HEK293 (cell line): Measurements from ENCODE around the gene TRMT61A.

Experiments used
- HOXC10 ChIP-seq: sonication (generic); formaldehyde crosslinking; IDR thresholded peaks from 2 replicates; pipeline ENCODE4 v1.8.1; 2023; ENCODE audit warnings: mild to moderate bottlenecking, missing genetic modification reagents
- SP7 ChIP-seq: fragments of 450-650 bp; formaldehyde crosslinking; IDR thresholded peaks from 2 replicates; pipeline ENCODE4 v1.5.1; 2016; ENCODE audit warnings: missing biosample characterization, missing genetic modification characterization
- ZEB2 ChIP-seq: fragments of 450-650 bp; formaldehyde crosslinking; IDR thresholded peaks from 2 replicates; pipeline ENCODE4 v1.5.1; 2016; ENCODE audit warnings: missing biosample characterization, missing genetic modification characterization
- ZIC2 ChIP-seq: fragments of 450-650 bp; formaldehyde crosslinking; IDR thresholded peaks from 2 replicates; pipeline ENCODE4 v1.5.1; 2016; ENCODE audit warnings: missing biosample characterization, missing genetic modification characterization
- ZNF121 ChIP-seq: fragments of 450-650 bp; formaldehyde crosslinking; IDR thresholded peaks from 2 replicates; pipeline ENCODE4 v1.5.1; 2016; ENCODE audit warnings: missing biosample characterization, missing genetic modification characterization
- ZNF132 ChIP-seq: fragments of 450-650 bp; formaldehyde crosslinking; IDR thresholded peaks from 2 replicates; pipeline ENCODE4 v1.5.1; 2017; ENCODE audit warnings: missing biosample characterization, missing genetic modification characterization, borderline replicate concordance
- ZNF19 ChIP-seq: fragments of 450-650 bp; formaldehyde crosslinking; IDR thresholded peaks from 2 replicates; pipeline ENCODE4; 2016; ENCODE audit warnings: missing biosample characterization, missing genetic modification characterization, low read depth
- ZNF23 ChIP-seq: fragments of 450-650 bp; formaldehyde crosslinking; IDR thresholded peaks from 2 replicates; pipeline ENCODE4 v1.5.1; 2016; ENCODE audit warnings: missing biosample characterization, missing genetic modification characterization, borderline replicate concordance
- ZNF266 ChIP-seq: fragments of 450-650 bp; formaldehyde crosslinking; IDR thresholded peaks from 2 replicates; pipeline ENCODE4 v1.5.1; 2016; ENCODE audit warnings: missing biosample characterization, missing genetic modification characterization, low read depth
- ZNF274 ChIP-seq, 2 experiments: fragments of 200-500 bp in 1 of 2; fragments of 450-650 bp in 1 of 2; sonication (Bioruptor generic) in 1 of 2; formaldehyde crosslinking in 1 of 2; IDR thresholded peaks; 2 replicates each; pipeline versions ENCODE4 v1.5.1 to v1.6.1; 2014 to 2016; ENCODE audit warnings: borderline replicate concordance in 1 of 2, inconsistent platforms in 1 of 2, low read length in 1 of 2, missing biosample characterization in 1 of 2, missing genetic modification characterization in 1 of 2
- ZNF394 ChIP-seq: fragments of 450-650 bp; formaldehyde crosslinking; IDR thresholded peaks from 2 replicates; pipeline ENCODE4 v1.5.1; 2016; ENCODE audit warnings: missing biosample characterization, missing genetic modification characterization, mild to moderate bottlenecking, moderate library complexity, borderline replicate concordance
- ZNF510 ChIP-seq: fragments of 450-650 bp; formaldehyde crosslinking; IDR thresholded peaks from 2 replicates; pipeline ENCODE4 v1.5.1; 2018; ENCODE audit warnings: mild to moderate bottlenecking, missing genetic modification characterization, missing biosample characterization; ENCODE audit not compliant: insufficient replicate concordance
- ZNF548 ChIP-seq: fragments of 450-650 bp; formaldehyde crosslinking; IDR thresholded peaks from 2 replicates; pipeline ENCODE4 v1.5.1; 2016; ENCODE audit warnings: missing biosample characterization, missing genetic modification characterization
- ZNF610 ChIP-seq: fragments of 450-650 bp; formaldehyde crosslinking; IDR thresholded peaks from 2 replicates; pipeline ENCODE4 v1.5.1; 2016; ENCODE audit warnings: missing biosample characterization, missing genetic modification characterization, borderline replicate concordance
- ZNF664 ChIP-seq: fragments of 450-650 bp; formaldehyde crosslinking; IDR thresholded peaks from 2 replicates; pipeline ENCODE4 v1.5.1; 2016; ENCODE audit warnings: missing biosample characterization, missing genetic modification characterization
- ZNF747 ChIP-seq: fragments of 450-650 bp; formaldehyde crosslinking; IDR thresholded peaks from 2 replicates; pipeline ENCODE4 v1.5.1; 2016; ENCODE audit warnings: missing biosample characterization, missing genetic modification characterization
- ZNF768 ChIP-seq: fragments of 450-650 bp; formaldehyde crosslinking; IDR thresholded peaks from 2 replicates; pipeline ENCODE4 v1.5.1; 2018; ENCODE audit warnings: missing biosample characterization, mild to moderate bottlenecking, missing genetic modification characterization
- ZNF792 ChIP-seq: fragments of 450-650 bp; formaldehyde crosslinking; IDR thresholded peaks from 2 replicates; pipeline ENCODE4 v1.5.1; 2016; ENCODE audit warnings: missing biosample characterization, missing genetic modification characterization
- TF ChIP-seq, protein P1 (sequence below): fragments of 450-650 bp; formaldehyde crosslinking; IDR thresholded peaks from 2 replicates; pipeline ENCODE4 v1.5.1; 2016; ENCODE audit warnings: missing biosample characterization, missing genetic modification characterization
- TF ChIP-seq, protein P2 (sequence below): fragments of 450-650 bp; formaldehyde crosslinking; IDR thresholded peaks from 2 replicates; pipeline ENCODE4 v1.5.1; 2016; ENCODE audit warnings: missing biosample characterization, missing genetic modification characterization
- TF ChIP-seq, protein P3 (sequence below): IDR thresholded peaks from 2 replicates; pipeline ENCODE4 v1.6.1; 2011; ENCODE audit warnings: mild to moderate bottlenecking, low read depth, low read length, borderline replicate concordance
- TF ChIP-seq, protein P4 (sequence below): fragments of 450-650 bp; formaldehyde crosslinking; IDR thresholded peaks from 2 replicates; pipeline ENCODE4 v1.5.1; 2016; ENCODE audit warnings: missing biosample characterization, missing genetic modification characterization
- TF ChIP-seq, protein P5 (sequence below): fragments of 450-650 bp; formaldehyde crosslinking; IDR thresholded peaks from 2 replicates; pipeline ENCODE4 v1.5.1; 2016; ENCODE audit warnings: missing biosample characterization, missing genetic modification characterization
- TF ChIP-seq, protein P6 (sequence below): fragments of 450-650 bp; formaldehyde crosslinking; IDR thresholded peaks from 2 replicates; pipeline ENCODE4 v1.5.1; 2016; ENCODE audit warnings: missing biosample characterization, missing genetic modification characterization

The TRMT61A gene

DNA sequence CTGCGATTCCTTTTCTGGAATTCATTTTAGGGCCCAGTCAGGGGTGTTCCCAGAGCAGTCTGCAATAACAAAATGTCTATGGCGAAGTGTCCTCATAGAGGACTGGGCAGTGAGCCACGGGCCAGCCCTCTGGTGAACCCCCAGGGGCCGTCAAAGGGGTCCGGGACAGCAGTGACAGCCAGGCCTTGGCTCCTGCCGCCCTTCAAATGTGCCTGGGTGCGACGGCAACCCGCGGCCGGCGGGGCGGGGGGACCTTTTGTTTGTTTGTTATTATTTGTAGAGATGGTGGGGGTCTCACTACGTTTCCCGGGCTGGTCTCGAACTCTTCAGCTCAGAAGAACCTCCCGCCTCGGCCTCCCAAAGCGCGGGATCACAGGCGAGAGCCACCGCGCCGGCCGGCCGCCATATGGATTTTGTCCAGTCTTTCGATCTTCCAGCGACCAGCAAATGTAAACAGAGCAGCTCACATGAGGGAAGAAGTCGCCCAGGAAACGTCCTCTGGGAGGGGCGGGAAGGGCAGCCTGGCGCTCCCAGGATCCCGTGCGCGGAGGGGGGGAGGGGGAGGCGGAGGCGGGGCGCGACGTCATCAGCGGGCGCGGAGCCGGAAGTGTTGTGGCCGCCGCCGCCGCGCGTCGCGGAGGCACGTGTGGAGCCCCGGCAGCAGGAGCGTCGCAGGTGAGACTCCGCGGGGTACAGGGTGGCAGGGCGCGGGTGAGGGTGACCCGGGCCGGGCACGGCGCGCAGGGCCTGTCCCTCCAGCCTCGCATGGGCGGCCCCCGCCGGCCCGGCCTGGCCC lies at the start of gene TRMT61A (continued):
- TF ChIP-seq, protein P1, sequence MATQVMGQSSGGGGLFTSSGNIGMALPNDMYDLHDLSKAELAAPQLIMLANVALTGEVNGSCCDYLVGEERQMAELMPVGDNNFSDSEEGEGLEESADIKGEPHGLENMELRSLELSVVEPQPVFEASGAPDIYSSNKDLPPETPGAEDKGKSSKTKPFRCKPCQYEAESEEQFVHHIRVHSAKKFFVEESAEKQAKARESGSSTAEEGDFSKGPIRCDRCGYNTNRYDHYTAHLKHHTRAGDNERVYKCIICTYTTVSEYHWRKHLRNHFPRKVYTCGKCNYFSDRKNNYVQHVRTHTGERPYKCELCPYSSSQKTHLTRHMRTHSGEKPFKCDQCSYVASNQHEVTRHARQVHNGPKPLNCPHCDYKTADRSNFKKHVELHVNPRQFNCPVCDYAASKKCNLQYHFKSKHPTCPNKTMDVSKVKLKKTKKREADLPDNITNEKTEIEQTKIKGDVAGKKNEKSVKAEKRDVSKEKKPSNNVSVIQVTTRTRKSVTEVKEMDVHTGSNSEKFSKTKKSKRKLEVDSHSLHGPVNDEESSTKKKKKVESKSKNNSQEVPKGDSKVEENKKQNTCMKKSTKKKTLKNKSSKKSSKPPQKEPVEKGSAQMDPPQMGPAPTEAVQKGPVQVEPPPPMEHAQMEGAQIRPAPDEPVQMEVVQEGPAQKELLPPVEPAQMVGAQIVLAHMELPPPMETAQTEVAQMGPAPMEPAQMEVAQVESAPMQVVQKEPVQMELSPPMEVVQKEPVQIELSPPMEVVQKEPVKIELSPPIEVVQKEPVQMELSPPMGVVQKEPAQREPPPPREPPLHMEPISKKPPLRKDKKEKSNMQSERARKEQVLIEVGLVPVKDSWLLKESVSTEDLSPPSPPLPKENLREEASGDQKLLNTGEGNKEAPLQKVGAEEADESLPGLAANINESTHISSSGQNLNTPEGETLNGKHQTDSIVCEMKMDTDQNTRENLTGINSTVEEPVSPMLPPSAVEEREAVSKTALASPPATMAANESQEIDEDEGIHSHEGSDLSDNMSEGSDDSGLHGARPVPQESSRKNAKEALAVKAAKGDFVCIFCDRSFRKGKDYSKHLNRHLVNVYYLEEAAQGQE (tag by site-specific recombination), result no peak
- TF ChIP-seq, protein P2, sequence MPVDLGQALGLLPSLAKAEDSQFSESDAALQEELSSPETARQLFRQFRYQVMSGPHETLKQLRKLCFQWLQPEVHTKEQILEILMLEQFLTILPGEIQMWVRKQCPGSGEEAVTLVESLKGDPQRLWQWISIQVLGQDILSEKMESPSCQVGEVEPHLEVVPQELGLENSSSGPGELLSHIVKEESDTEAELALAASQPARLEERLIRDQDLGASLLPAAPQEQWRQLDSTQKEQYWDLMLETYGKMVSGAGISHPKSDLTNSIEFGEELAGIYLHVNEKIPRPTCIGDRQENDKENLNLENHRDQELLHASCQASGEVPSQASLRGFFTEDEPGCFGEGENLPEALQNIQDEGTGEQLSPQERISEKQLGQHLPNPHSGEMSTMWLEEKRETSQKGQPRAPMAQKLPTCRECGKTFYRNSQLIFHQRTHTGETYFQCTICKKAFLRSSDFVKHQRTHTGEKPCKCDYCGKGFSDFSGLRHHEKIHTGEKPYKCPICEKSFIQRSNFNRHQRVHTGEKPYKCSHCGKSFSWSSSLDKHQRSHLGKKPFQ (tag by site-specific recombination), result no peak
- TF ChIP-seq, protein P3, sequence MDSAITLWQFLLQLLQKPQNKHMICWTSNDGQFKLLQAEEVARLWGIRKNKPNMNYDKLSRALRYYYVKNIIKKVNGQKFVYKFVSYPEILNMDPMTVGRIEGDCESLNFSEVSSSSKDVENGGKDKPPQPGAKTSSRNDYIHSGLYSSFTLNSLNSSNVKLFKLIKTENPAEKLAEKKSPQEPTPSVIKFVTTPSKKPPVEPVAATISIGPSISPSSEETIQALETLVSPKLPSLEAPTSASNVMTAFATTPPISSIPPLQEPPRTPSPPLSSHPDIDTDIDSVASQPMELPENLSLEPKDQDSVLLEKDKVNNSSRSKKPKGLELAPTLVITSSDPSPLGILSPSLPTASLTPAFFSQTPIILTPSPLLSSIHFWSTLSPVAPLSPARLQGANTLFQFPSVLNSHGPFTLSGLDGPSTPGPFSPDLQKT, result no peak
- no peak for TF ChIP-seq ZNF23 (tag by site-specific recombination)
- TF ChIP-seq ZNF394 (tag by site-specific recombination), result peak; percentile 18; the same call in 1 of the 2 replicates
- TF ChIP-seq ZEB2 (tag by site-specific recombination), result 0 out of 2 replicates have a peak, but pooled peaks have one; percentile 26
- TF ChIP-seq ZIC2 (tag by site-specific recombination), result no peak
- no peak for TF ChIP-seq HOXC10 (CRISPR knock-in tag)
- no peak for TF ChIP-seq ZNF132 (tag by site-specific recombination)
- TF ChIP-seq ZNF610 (tag by site-specific recombination), result no peak
- TF ChIP-seq ZNF121 (tag by site-specific recombination), result no peak
- TF ChIP-seq ZNF768 (tag by site-specific recombination), result peak; percentile 97; the same call in 1 of the 2 replicates
- TF ChIP-seq ZNF664 (tag by site-specific recombination), result no peak
- no peak for TF ChIP-seq ZNF19 (tag by site-specific recombination)
- TF ChIP-seq ZNF548 (tag by site-specific recombination), result no peak
- 0 out of 2 replicates have a peak, but pooled peaks have one; percentile 40 for TF ChIP-seq SP7
- no peak for TF ChIP-seq ZNF747
- TF ChIP-seq, protein P4, sequence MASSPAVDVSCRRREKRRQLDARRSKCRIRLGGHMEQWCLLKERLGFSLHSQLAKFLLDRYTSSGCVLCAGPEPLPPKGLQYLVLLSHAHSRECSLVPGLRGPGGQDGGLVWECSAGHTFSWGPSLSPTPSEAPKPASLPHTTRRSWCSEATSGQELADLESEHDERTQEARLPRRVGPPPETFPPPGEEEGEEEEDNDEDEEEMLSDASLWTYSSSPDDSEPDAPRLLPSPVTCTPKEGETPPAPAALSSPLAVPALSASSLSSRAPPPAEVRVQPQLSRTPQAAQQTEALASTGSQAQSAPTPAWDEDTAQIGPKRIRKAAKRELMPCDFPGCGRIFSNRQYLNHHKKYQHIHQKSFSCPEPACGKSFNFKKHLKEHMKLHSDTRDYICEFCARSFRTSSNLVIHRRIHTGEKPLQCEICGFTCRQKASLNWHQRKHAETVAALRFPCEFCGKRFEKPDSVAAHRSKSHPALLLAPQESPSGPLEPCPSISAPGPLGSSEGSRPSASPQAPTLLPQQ, result no peak
- no peak for TF ChIP-seq ZNF274 (IDR thresholded peaks at IDR 0.05; ENCODE audit: low read length)
- no peak for TF ChIP-seq ZNF274 (tag by site-specific recombination; IDR thresholded peaks at IDR 0.05; ENCODE audit: borderline replicate concordance)
- TF ChIP-seq ZNF266 (tag by site-specific recombination), result no peak
- TF ChIP-seq ZNF510, result no peak
- TF ChIP-seq, protein P5, sequence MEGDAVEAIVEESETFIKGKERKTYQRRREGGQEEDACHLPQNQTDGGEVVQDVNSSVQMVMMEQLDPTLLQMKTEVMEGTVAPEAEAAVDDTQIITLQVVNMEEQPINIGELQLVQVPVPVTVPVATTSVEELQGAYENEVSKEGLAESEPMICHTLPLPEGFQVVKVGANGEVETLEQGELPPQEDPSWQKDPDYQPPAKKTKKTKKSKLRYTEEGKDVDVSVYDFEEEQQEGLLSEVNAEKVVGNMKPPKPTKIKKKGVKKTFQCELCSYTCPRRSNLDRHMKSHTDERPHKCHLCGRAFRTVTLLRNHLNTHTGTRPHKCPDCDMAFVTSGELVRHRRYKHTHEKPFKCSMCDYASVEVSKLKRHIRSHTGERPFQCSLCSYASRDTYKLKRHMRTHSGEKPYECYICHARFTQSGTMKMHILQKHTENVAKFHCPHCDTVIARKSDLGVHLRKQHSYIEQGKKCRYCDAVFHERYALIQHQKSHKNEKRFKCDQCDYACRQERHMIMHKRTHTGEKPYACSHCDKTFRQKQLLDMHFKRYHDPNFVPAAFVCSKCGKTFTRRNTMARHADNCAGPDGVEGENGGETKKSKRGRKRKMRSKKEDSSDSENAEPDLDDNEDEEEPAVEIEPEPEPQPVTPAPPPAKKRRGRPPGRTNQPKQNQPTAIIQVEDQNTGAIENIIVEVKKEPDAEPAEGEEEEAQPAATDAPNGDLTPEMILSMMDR (tag by site-specific recombination), result no peak
- TF ChIP-seq, protein P6, sequence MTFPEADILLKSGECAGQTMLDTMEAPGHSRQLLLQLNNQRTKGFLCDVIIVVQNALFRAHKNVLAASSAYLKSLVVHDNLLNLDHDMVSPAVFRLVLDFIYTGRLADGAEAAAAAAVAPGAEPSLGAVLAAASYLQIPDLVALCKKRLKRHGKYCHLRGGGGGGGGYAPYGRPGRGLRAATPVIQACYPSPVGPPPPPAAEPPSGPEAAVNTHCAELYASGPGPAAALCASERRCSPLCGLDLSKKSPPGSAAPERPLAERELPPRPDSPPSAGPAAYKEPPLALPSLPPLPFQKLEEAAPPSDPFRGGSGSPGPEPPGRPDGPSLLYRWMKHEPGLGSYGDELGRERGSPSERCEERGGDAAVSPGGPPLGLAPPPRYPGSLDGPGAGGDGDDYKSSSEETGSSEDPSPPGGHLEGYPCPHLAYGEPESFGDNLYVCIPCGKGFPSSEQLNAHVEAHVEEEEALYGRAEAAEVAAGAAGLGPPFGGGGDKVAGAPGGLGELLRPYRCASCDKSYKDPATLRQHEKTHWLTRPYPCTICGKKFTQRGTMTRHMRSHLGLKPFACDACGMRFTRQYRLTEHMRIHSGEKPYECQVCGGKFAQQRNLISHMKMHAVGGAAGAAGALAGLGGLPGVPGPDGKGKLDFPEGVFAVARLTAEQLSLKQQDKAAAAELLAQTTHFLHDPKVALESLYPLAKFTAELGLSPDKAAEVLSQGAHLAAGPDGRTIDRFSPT (tag by site-specific recombination), result 0 out of 2 replicates have a peak, but pooled peaks have one; percentile 10
- TF ChIP-seq ZNF792 (tag by site-specific recombination), result no peak
